Osteoblast (primary cell): ENCODE measurements around the gene ARL6IP4. TPM values are rescaled to one million over a fixed set of nuclear protein-coding genes. Genes with fewer than 3 reads are reported as not detected.
A peak's percentile ranks its signal among the peaks of the same experiment; 100 is the strongest.

Source experiments
- DNase-seq: peaks from one replicate; pipeline ENCODE4 v3.0.0; 2011; ENCODE audit warnings: low spot score, mixed read lengths; ENCODE audit not compliant: insufficient read length; ENCODE audit errors: missing footprints
- H2AFZ ChIP-seq: 2 replicates; pipeline ENCODE4 v1.6.0; 2011; ENCODE audit warnings: mild to moderate bottlenecking, low read length
- H3K27ac ChIP-seq: 2 replicates; pipeline ENCODE4 v1.5.1; 2011; ENCODE audit warnings: mild to moderate bottlenecking, low read depth, low read length, moderate library complexity
- H3K27me3 ChIP-seq: 2 replicates; pipeline ENCODE4 v1.6.0; 2012; ENCODE audit warnings: mild to moderate bottlenecking, control low read depth, inconsistent platforms, low read length, moderate library complexity; ENCODE audit not compliant: insufficient read depth
- H3K36me3 ChIP-seq: 2 replicates; pipeline ENCODE4 v1.5.1; 2011; ENCODE audit warnings: mild to moderate bottlenecking, low read length, control low read depth, moderate library complexity; ENCODE audit not compliant: insufficient read depth
- H3K4me1 ChIP-seq: 2 replicates; pipeline ENCODE4 v1.5.1; 2011; ENCODE audit warnings: mild to moderate bottlenecking, low read length, control low read depth, moderate library complexity; ENCODE audit not compliant: insufficient read depth
- H3K4me2 ChIP-seq: 2 replicates; pipeline ENCODE4 v1.6.0; 2011; ENCODE audit warnings: mild to moderate bottlenecking, low read length; ENCODE audit not compliant: insufficient read depth
- H3K4me3 ChIP-seq: fragments of 200-600 bp; sonication (generic); 3 replicates; pipeline ENCODE4 v1.5.1; 2012; ENCODE audit warnings: mild to moderate bottlenecking, low read length, inconsistent platforms; ENCODE audit not compliant: insufficient read depth
- H3K79me2 ChIP-seq: 2 replicates; pipeline ENCODE4 v1.6.0; 2012; ENCODE audit warnings: mild to moderate bottlenecking, low read length, control low read depth, inconsistent platforms; ENCODE audit not compliant: insufficient read depth
- H3K9me3 ChIP-seq: 2 replicates; pipeline ENCODE4 v1.5.1; 2011; ENCODE audit warnings: low read depth, low read length, control low read depth
- H4K20me1 ChIP-seq: 2 replicates; pipeline ENCODE4 v1.6.0; 2012; ENCODE audit warnings: mild to moderate bottlenecking, low read length, control low read depth; ENCODE audit not compliant: insufficient read depth
- total RNA-seq: library from RNA; depleted of rRNA; stranded (reverse); fragments of >200 nt; gene quantifications from 2 replicates; pipeline ENCODE4 v1.2.3, GENCODE V29; 2012
- TF ChIP-seq, protein P1 (sequence below): IDR thresholded peaks from 2 replicates; pipeline ENCODE4 v1.5.1; 2011; ENCODE audit warnings: mild to moderate bottlenecking, low read depth, low read length, moderate library complexity; ENCODE audit errors: extremely low read depth

The ARL6IP4 gene
- total RNA-seq, 1 donor = 118 TPM

DNA sequence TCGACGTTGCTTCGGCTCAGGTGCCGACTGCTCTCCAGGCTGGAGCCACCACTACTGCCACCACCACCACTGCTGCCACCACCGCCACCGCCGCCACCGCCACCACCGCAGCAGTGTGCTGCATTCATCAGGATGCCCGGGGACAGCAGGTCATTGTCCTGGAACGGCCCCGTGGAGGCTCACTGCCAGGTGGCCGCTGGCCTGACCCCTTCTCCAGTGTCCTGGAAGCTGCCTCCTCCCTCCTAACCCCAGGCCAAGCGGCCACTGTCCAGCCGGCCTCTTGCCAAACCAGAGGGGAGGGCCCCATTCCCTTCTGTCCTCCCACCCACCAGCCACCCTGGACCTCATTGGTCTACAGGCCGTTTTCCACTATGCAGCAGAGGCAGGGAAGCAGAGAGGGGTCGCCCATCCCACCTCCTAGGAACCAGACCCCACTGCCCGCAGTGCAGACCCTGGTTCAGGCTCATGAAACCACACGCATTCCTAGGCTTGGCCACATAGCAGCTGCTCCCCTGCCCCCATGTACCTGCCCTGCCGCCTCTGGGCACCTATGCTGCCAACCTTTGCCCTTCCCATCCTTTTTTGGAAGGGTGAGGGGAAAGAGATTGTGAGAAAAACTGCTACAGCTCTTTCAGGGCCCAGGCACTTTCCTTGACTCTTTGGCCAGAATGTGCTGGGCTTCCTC lies 15.2 kb downstream of the ARL6IP4 start:
- no peaks in the 10 kb centered on the region for H4K20me1 ChIP-seq
- no peaks in the 10 kb centered on the region for H3K36me3 ChIP-seq
- DNase-seq = peak; percentile 73
- no peaks in the 10 kb centered on the region for H3K9me3 ChIP-seq
- no peaks in the 10 kb centered on the region for H3K4me1 ChIP-seq
- H3K4me3 ChIP-seq = no peak overlapping the region
- no peaks in the 10 kb centered on the region for H3K79me2 ChIP-seq
- no peak overlapping the region for H2AFZ ChIP-seq
- H3K27me3 ChIP-seq = no peaks in the 10 kb centered on the region
- TF ChIP-seq, protein P1, sequence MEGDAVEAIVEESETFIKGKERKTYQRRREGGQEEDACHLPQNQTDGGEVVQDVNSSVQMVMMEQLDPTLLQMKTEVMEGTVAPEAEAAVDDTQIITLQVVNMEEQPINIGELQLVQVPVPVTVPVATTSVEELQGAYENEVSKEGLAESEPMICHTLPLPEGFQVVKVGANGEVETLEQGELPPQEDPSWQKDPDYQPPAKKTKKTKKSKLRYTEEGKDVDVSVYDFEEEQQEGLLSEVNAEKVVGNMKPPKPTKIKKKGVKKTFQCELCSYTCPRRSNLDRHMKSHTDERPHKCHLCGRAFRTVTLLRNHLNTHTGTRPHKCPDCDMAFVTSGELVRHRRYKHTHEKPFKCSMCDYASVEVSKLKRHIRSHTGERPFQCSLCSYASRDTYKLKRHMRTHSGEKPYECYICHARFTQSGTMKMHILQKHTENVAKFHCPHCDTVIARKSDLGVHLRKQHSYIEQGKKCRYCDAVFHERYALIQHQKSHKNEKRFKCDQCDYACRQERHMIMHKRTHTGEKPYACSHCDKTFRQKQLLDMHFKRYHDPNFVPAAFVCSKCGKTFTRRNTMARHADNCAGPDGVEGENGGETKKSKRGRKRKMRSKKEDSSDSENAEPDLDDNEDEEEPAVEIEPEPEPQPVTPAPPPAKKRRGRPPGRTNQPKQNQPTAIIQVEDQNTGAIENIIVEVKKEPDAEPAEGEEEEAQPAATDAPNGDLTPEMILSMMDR = no peak
- no peak overlapping the region for H3K27ac ChIP-seq
- H3K4me2 ChIP-seq = no peak overlapping the region

DNA sequence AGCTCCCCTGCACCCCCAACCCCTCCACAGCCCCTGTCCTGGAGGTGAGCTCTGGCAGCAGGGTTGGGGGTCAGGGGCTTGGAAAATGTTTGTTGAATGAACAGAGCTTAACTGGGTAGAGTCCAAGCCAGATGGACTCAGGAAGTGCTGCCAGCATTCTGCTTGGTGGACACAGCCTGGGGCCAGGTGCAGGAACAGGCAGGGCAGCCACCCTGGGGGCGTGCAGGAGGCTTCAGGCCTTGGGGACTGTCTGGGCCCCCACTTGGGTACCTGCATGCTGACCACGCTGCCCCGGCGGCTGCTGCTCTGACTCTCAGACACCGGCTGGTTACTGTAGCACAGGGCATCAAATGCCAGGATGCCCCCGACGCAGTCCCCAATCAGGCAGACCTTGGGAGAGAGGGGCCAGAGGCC lies 15.7 kb downstream of the ARL6IP4 start:
- peak; percentile 56 for DNase-seq
- peaks cover 2% of the 10 kb centered on the region for H3K36me3 ChIP-seq
- H3K4me3 ChIP-seq = no peak overlapping the region
- no peak overlapping the region for H3K27ac ChIP-seq
- TF ChIP-seq, protein P1 = no peak
- H3K4me1 ChIP-seq = no peaks in the 10 kb centered on the region
- no peaks in the 10 kb centered on the region for H3K9me3 ChIP-seq
- H3K4me2 ChIP-seq = no peak overlapping the region
- no peaks in the 10 kb centered on the region for H3K79me2 ChIP-seq
- H2AFZ ChIP-seq = no peak overlapping the region
- H3K27me3 ChIP-seq = no peaks in the 10 kb centered on the region
- H4K20me1 ChIP-seq = no peaks in the 10 kb centered on the region

DNA sequence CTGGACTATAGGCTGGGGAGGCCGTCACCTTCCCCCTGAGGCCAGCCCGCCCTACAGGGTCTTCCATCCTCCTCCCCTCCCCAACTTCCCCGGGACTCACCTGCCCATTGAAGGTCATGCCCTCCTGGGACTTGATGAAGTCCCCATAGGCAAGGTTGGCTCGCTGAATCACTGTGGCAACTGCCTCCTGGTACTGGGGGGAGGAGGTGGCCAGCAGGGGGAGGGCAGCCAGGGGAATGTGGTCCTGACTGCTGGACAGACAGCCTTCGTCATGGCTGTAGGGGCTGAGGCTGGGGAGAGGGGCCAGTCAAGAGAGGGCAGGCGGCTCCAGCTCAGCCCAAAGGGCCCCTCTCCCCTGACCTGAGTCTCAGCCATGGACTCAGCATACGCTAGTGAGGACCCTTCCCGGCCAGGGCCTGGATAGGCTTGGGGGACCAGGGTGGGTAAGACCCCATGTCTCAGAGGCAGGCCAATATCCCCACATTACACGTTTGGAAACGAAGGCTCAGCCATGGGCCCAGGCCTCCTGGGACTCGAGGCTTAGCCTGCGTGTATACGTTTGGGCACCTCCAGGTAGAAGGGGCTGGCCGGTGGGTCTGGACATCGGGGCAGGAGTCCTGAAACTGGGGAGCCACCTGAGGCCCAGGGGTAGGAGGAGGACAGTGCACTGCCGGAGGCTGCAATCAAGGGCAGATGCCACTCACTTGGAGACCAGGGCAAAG lies 16.3 kb downstream of the ARL6IP4 start:
- Histone ChIP-seq H3K4me1 (no peaks in the 10 kb centered on the region), H3K9me3 (no peaks in the 10 kb centered on the region), H3K27me3 (no peaks in the 10 kb centered on the region), H3K4me3 (no peak overlapping the region), H3K4me2 (no peak overlapping the region), H3K79me2 (no peaks in the 10 kb centered on the region), H3K27ac (no peak overlapping the region), H4K20me1 (no peaks in the 10 kb centered on the region), H2AFZ (no peak overlapping the region), H3K36me3 (peaks cover 2% of the 10 kb centered on the region)
- TF ChIP-seq, protein P1 = no peak
- DNase-seq = peak; percentile 50

DNA sequence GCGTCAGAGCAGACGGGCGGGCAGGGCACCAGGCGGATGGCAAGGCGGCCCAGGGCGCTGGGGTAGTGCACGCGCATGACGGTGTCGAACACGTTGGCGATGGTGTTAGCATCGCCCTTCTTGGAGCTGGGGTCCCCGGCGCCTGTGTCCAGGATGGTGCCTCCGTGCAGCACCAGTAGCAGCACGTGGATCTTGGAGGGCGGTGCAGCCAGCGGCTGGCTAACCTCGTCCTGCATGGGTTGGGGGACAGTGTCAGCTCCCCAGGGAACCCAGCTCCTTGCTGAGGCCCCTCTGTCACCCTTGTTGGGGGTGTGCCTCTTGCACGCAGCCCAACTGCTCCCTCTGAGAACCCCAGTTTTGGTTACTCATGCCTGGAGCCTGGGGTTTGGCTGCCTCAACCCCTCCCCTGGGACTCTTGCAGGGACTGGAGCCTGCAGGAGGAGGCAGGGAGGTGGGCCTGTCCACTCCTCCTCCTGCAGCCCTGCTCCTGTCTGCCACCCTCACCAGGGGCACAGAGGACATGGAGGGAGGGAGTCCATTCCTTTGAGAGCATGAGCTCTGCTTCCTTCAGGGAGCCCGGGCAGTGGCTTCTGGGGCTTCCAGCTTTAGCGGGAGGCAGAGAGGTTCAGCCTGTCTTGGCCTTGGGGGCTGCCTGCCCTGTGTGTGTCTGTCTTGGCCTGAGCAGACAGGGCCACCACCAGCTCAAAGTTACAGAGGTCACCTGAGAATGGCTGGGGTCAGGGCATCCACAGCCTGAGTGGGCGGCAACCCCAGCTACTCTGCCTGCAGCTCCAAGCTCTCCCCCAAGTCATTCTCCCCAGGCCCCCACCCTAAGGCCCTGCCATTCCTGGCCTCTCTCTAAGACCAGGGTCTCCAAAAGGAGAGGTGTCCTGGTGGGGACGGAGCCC lies 17.1 kb downstream of the ARL6IP4 start:
- H3K79me2 ChIP-seq = no peaks in the 10 kb centered on the region
- H3K36me3 ChIP-seq = peaks cover 2% of the 10 kb centered on the region
- H3K27ac ChIP-seq = no peak overlapping the region
- TF ChIP-seq, protein P1 = no peak
- H3K9me3 ChIP-seq = no peaks in the 10 kb centered on the region
- no peaks in the 10 kb centered on the region for H3K27me3 ChIP-seq
- no peaks in the 10 kb centered on the region for H3K4me1 ChIP-seq
- H3K4me3 ChIP-seq = no peak overlapping the region
- H3K4me2 ChIP-seq = no peak overlapping the region
- H4K20me1 ChIP-seq = no peaks in the 10 kb centered on the region
- DNase-seq = peak; percentile 95
- H2AFZ ChIP-seq = no peak overlapping the region
